OCI-LY7 (cell line): ENCODE measurements around the gene KTN1.

Source experiments
- CTCF ChIP-seq: fragments of 200-600 bp; sonication (generic); conservative IDR thresholded peaks from 2 replicates; pipeline ENCODE4 v1.5.1; 2014; ENCODE audit warnings: mild to moderate bottlenecking, antibody characterized with exemption, low read length, moderate library complexity, mixed read lengths
- EZH2phosphoT487 ChIP-seq: fragments of 200-600 bp; sonication (generic); IDR thresholded peaks from 2 replicates; pipeline ENCODE4 v1.6.1; 2018; ENCODE audit warnings: low read depth, borderline replicate concordance, mild to moderate bottlenecking, mixed run types, antibody characterized with exemption, low read length, moderate library complexity, mixed read lengths

DNA sequence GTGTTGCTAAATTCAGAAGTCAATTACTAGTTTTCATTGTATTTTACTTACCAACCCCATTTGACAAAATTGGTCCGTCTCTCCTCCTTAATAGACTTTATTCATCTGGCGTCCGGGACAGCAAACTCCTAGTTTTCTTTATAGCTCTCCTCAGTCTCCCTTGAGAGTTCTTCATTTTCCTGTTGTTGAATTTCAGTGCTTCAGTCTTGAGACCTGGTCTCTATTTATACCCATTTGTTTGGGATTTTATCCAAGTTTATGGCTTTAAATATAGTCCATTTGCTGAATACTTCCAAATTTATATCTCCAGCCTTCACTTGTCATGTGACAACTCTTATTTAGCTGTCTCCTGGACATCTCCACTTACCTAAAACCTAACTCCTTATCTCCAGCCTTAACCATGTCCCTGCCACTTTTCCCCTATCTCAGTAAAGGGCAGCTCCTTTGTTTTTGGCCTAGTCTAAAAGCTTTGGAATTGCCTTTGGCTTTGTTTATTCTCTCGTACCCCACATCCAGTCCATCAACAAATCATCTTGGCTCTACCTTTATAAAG, 23.5 kb downstream of the KTN1 start:
- no peak for TF ChIP-seq CTCF
- no peak for TF ChIP-seq EZH2phosphoT487
